Measurements from ENCODE around the gene KCTD17.

Gene KCTD17, protein sequence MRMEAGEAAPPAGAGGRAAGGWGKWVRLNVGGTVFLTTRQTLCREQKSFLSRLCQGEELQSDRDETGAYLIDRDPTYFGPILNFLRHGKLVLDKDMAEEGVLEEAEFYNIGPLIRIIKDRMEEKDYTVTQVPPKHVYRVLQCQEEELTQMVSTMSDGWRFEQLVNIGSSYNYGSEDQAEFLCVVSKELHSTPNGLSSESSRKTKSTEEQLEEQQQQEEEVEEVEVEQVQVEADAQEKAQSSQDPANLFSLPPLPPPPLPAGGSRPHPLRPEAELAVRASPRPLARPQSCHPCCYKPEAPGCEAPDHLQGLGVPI

DNA sequence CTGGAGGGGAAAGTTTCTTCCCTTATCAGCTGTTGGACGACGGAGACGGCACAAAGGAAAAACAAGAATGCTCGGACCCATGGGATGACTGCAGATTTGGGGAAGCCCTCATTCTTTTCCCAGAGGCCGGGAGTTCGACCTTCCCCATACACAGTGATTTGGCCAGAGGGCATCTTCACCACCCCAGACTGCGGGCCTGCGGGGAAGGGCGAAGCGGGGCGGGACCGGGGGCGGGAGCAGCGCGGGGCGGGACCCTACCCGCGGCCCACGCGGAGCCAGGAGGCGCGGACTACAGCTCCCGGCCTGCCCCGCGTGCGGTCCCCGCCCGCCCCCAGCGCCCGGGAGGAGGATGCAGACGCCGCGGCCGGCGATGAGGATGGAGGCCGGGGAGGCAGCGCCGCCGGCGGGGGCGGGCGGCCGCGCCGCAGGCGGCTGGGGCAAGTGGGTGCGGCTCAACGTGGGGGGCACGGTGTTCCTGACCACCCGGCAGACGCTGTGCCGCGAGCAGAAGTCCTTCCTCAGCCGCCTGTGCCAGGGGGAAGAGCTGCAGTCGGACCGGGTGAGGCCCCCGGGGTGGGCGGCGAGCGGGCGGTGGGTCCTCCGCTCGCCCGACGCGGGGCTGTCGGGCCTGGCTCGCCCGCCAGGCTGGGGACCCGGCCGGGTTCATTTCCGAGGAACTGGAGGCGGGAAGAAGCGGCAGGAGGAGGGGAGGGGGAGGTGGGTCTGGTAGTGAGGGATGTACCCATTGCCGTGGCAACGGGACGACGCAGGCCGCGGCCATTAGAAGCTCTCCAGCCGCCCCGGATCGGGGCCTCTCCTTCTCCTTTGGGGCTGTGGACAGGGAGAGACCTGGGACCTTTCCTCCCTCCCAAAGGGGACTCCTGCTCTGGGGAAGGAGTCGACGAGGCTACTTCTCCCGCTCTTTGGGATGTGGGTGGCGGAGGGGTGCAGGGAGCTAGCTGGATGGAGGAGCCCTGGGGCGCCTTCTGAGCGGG is at the start of gene KCTD17:
TSS of gene KCTD17 (plus strand) at position 352 of the 995 bp plus-strand sequence. CDS start at position 371, 19 bp downstream.
- peak in 12 of 14 donors; percentile 11 to 80 (median 36) for DNase-seq

DNA sequence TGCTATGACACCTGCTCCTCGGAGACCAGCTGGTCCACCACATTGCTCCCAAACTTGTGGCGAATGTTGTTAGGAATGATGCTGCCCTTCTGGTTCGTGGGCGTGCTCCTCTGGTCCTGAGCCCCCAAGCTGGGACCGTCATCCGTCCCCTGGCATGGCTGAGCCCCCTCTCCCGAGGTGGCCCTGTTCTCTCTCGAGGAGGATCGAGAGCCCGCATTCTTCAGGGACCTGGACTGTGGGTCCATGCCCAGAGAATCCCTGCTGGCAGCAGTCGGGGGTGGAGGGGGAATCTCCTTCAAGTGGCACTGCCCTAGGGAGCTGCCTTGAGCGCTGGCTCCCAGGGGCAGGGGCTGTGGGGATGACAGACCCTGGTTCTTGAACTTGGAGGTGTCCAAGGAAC is 49.7 kb upstream of the KCTD17 start:
- DNase-seq, result no peak

GRCh38 chr22:37002633-37003032 is 48.9 kb upstream of the KCTD17 start:
- DNase-seq, result no peak

GRCh38 chr22:37007651-37008050 is 43.9 kb upstream of the KCTD17 start:
- no peak for DNase-seq

DNA sequence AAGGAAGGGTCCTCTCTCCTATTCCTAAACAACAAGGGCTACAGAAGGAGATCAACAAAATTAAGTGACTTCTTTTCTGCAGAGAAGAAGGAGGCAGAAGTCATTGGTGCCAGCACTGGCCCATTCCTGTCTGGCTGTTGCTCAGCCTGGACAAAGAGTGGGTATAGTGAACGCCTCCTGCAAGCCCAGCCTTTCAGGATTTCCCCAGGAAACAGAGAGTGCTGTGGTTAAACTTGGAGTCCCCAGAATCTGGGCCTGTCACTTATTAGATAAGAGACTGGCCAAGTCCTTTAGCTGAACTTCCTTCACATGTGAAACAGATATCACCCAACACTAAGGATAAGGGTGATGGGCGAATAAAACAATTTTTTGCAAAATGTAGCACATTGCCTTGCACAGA is 43.2 kb upstream of the KCTD17 start:
- no peak for DNase-seq

- DNase-seq, result no peak
Measured at GRCh38 chr22:37009490-37009889, 42.1 kb upstream of the KCTD17 start.

DNA sequence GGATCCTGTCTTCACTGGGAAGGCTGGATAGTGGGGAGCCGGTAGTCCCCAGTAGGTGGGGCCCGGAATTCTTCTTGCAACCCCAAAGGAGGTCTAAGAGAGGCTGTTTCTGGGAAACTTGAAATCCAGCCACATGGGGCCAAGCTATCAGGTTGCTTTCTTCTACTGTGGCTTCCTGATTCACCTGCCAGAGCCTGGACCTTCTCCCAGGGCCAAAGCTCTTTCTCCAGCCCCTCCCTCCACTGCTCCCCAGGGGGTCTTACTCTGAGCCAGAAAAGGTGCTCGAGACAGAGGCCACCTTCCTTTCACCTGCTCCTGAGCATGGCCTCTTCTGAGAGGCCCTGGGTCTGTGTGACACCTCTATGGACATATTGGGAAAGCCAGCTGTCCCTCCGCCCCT is 41.4 kb upstream of the KCTD17 start:
- no peak for DNase-seq

DNA sequence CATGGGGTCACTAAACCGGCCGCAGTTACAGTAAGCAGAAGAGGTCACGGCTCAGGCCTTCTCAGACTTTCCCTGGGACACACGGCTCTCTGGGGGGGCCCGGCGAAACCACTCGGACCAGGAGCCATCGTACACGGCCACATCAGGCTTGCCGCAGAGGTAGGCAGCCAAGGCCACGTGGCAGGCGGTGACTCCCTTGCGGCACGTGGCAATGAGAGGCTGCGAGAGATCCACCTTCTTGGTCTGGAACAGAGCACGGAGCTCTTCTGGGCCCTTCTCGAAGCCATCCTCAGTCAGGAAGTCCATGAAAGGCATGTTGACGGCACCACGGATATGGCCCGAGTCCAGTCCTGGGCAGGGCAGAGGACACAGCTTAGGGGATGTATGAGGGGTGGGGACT is 40.6 kb upstream of the KCTD17 start:
- no peak for DNase-seq

DNA sequence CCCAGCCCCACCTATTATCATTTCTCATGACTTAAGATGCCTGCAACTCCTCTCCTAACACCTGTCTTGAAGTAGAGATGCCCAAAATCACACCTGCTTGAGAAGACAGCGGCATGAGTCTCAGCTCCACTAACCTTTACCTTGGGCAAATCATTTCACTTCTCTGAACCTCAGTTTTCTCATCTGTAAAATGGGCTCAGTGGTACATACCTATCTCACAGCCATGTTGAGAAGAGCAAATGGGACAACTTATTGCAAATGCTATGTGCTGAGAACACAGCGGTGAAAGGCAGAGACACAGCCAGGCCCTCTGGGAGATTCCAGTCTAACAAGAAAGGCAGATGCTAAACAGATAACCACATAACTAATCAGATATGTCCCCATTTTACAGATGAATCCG is 40.1 kb upstream of the KCTD17 start:
- DNase-seq, result no peak

DNA sequence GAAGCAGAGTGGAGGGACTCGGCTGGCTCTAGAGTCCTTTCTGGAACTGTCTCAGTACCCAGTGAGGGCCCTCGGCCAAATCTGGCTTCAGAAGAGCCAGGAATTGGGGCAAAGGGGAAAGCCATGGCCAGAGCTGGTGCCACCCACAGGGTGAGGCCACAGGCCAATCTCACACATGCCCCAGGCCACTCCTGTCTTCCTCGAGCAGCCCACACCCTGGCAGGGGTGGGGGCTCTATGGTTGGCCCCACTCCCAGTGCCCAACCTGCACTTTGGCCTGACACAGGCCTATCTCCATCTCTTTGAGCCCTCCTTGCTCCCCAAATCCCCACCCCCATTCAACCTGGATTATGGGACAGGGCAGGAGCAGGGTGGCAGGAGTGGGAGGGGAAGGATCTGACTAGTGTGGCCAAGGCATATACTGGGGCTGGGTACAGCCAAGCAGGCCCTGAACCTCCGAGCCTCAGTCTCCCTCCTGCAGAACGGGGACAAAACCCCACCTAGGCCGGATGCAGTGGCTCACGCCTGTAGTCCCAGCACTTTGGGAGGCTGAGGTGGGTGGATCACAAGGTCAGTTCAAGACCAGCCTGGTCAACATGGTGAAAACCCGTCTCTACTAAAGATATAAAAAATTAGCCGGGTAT is 39.2 kb upstream of the KCTD17 start:
- peak in 4 of 14 donors; percentile 5 to 40 (median 29) for DNase-seq

DNA sequence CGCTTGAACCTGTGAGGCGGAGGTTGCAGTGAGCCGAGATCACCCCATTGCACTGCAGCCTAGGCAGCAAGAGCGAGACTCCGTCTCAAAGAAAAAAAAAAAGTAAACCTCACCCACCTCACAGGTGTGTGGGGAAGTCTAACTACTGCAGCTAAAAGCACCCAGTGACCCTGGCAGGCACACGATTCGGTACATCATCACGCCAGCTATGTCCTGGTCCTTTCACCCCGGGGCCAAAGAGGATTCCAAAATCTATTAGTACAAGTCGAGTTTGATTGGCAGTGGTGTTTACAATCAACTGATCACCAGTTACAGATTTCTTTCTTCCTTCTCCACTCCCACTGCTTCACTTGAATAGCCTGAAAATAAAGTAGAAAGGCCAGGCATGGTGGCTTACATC is 38.6 kb upstream of the KCTD17 start:
- DNase-seq, result no peak

DNA sequence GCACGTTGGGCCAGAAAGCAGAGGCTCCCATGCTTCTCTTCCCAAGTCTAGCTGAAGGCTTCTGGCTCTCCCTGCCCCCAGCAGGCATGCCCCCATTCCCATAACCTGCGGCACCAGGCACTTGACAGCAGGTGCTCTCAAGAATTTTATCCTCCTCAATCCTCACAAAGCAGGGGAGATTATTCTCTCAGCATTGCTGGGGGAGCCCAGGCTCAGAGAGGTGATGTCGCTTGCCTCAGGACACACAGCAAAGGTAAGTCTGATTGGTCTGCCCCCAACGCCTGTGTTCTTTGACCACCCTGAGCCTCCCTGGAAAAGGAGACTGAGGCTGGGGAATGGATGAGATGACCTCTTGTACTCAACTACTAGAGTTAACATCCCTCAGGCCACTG is 37.1 kb upstream of the KCTD17 start:
- DNase-seq, result no peak

DNA sequence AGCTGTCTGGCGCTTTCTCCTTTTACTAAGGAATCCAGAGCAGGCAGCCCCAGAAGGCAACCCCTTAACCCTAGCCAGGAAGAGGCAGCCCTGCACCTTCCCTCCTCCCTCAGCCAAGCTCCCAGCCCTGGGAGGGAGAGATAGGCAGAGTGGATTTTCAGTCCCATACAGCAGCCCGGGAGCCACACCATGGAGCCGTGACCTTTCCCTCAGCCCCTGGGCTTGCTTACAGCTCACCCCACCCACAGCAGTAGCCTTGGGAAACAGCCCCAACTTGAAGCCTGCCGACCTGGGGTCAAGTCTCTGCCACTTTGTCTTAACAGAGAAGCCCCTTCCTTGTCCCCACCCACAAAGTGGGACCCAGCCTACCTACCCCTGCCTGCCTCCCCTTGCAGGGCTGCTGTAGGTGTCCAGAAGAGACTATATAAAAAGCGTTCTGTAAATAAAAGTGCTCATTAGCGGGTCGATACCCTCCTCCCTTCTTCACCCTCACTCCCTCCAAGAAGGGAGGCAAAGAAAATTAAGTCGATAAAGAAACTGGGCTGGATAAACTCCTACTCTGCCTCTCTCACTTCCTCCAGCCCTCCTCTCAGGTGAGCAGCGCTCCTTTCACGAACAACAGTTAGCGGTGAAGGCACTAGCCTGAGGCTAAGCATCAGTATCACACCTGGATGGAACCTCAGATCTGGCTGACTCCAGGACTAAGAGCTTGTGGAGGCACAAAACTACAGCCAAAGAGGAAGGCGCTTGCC is 36.5 kb upstream of the KCTD17 start:
- DNase-seq, result no peak

- DNase-seq, result no peak
Measured at GRCh38 chr22:37015587-37015878, 36.0 kb upstream of the KCTD17 start.

DNA sequence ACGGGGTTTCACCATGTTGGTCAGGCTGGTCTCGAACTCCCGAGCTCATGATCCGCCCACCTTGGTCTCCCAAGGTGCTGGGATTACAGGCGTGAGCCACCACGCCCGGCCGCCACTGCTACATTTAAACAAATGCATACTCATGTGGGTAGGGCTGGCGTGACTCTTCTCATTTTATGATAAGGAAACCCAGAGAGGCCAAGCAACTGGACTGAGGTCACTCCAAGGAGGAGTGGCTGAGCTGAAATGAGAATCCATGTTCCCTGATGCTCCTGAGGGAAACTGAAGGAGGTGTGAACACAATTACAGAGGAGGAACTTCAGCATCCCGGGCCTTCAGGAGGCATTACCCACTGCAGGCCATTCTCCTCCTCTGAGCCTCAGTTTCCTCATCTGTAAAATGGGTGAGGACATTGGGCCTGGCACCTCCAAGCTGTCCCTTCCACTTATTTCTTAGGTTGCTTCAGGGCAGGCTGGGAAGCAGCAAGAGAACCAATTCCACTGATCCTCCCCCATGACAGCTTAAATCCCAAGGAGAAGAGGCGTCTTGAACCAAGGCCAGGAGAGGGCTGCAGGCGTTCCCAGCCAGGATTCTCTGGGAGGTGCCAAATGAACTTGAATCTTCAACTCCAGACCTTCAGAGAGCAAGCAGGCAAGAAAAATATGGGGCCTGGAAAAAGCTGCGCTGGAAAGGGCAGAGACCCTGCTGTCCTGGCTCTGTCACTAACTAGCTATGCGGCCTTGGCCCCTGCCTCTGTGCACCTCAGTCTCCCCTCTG is 35.2 kb upstream of the KCTD17 start:
- DNase-seq, result no peak

DNA sequence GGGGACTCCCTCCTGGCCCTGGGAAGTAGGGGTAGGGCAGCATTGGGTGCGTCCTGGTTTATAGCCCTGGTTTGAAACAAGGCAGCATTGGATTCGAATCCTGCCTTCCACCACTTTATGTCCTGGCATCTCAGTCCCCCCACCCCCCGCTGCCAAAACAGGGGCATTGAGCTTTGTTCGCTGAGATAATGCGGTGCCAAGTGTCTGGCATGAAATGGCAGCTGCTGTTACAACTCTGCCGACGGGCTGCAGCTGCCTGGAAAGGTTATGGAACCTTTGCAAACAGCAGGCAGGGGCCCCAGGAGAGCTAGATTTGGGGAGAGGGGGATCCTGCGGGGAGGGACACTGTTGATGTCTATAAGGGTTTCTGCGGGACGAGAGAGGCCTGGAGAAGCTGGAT is 34.2 kb upstream of the KCTD17 start:
- DNase-seq, result no peak

DNA sequence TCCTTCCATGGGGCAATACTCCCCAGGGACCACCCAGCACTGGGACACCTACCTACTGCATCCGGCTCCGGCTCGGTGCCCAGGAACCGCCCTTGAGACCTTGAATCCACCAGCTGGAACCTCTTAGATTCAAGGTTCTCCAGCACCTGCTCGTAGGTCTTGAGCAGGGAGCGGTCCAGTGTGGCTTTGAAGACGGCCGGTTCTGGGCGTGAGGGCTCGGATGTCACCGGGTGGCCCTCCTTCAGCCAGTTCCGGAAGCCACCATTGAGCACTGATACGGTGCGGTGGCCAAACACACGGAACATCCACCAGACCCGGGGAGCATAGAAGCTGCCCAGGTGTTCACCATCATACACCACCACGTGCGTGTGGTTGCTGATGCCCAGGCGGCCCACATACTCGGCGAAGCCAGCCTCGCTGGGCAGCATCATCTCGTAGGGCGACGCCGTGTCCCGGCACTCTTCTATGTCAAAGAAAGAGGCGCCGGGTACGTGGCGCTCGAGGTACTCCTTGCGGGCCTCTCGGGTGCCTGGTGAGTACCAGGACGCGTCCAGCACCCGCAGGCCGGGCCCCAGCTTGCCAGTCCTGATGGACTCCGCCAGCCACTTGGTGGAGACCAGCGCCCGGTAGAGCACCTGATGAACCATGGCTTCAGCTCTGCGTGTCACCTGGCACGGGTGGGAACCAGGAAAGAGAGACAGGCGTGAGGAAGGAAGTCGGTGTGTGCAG is 33.3 kb upstream of the KCTD17 start:
- no peak for DNase-seq

DNA sequence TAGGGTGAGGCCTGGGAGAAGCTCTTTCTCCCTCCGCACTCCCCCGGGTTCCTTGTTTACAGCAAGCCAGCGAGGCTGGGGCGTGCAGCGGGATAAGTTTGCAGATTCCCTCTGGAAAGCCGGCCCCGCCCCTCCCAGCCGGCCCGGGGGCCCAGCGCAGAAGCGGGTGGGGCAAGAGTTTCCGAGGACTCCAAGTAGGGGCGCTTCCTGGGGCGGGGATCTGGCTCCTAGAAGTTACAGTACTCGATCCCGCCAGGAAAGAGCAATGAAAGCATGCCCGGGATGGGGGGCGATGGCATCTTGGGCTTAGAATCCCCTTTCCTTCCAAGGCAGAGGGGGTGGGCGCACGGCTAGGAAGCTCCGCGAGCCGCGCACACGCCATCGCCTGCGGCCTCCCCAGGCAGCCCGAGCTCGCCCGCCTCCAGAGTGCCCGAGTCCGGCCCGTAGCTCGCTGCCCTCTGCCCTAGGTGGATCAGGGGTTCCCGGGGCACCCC is 32.7 kb upstream of the KCTD17 start:
- DNase-seq, result peak in 10 of 14 donors; percentile 24 to 76 (median 45)

GRCh38 chr22:37019309-37020191 is 32.0 kb upstream of the KCTD17 start, which contains the start of the genes MPST and TST:
Gene MPST (plus strand): TSS chr22:37019742. CDS start chr22:37019837, 95 bp downstream.
Gene TST (minus strand): TSS chr22:37019447. CDS start chr22:37018732, 715 bp downstream.
- DNase-seq, result peak in 13 of 14 donors; percentile 12 to 87 (median 72)

DNA sequence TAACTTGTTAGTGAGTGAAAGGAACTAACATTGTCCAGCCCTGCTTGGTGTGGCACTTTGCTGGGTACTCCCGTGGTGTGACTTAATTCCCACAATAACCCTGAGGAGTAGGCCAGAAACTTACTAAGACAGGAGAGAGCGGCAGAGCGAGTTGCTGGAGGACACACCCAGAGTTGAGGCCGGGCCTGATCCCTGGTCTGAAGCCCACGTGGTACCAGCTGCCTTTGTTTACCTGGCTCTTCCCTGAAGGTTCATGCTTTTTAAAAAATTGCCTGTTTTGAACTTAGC is 31.4 kb upstream of the KCTD17 start:
- DNase-seq, result peak in 4 of 14 donors; percentile 57 to 74 (median 68)

Measured in C1 segment of cervical spinal cord (tissue), 14 donors.